CD4-positive, alpha-beta T cell treated with Interleukin-4 for 4 hours (primary cell): ENCODE data around the gene LGI2.

Experiments used
- DNase-seq: peaks from one replicate; pipeline ENCODE4 v3.0.0-alpha.2; 2020

LGI2 gene

GRCh38 chr4:24992968-24993367 lies 37.8 kb downstream of the LGI2 start:
- DNase-seq, result no peak

- no peak for DNase-seq
Measured at GRCh38 chr4:24991015-24991414, 39.7 kb downstream of the LGI2 start.

- no peak for DNase-seq
Measured at GRCh38 chr4:24989327-24989726, 41.4 kb downstream of the LGI2 start.

GRCh38 chr4:24988776-24989175 lies 42.0 kb downstream of the LGI2 start:
- DNase-seq, result no peak

- no peak for DNase-seq
Measured at GRCh38 chr4:24984602-24985532, 45.9 kb downstream of the LGI2 start.

GRCh38 chr4:24980740-24981139 lies 50.0 kb downstream of the LGI2 start:
- no peak for DNase-seq

GRCh38 chr4:24980064-24980690 lies 50.6 kb downstream of the LGI2 start:
- peak; percentile 62 for DNase-seq

- DNase-seq, result no peak
Measured at GRCh38 chr4:24979554-24979953, 51.2 kb downstream of the LGI2 start.

- no peak for DNase-seq
Measured at GRCh38 chr4:24978291-24979075, 52.3 kb downstream of the LGI2 start.

GRCh38 chr4:24975510-24975909 lies 55.2 kb downstream of the LGI2 start:
- no peak for DNase-seq

GRCh38 chr4:24973747-24974601 lies 56.8 kb downstream of the LGI2 start:
- DNase-seq, result no peak

GRCh38 chr4:24973404-24973746 lies 57.4 kb downstream of the LGI2 start:
- no peak for DNase-seq

- DNase-seq, result no peak
Measured at GRCh38 chr4:24971192-24971591, 59.6 kb downstream of the LGI2 start.

- no peak for DNase-seq
Measured at GRCh38 chr4:24970635-24971034, 60.1 kb downstream of the LGI2 start.

GRCh38 chr4:24970191-24970590 lies 60.6 kb downstream of the LGI2 start:
- no peak for DNase-seq

- DNase-seq, result no peak
Measured at GRCh38 chr4:24969486-24969885, 61.3 kb downstream of the LGI2 start.

- DNase-seq, result no peak
Measured at GRCh38 chr4:24968992-24969391, 61.8 kb downstream of the LGI2 start.

- DNase-seq, result no peak
Measured at GRCh38 chr4:24968278-24968677, 62.5 kb downstream of the LGI2 start.

- no peak for DNase-seq
Measured at GRCh38 chr4:24967346-24967745, 63.4 kb downstream of the LGI2 start.

GRCh38 chr4:24966076-24966475 lies 64.7 kb downstream of the LGI2 start:
- DNase-seq, result no peak

- no peak for DNase-seq
Measured at GRCh38 chr4:24965627-24966026, 65.1 kb downstream of the LGI2 start.

GRCh38 chr4:24963277-24963676 lies 67.5 kb downstream of the LGI2 start:
- DNase-seq, result no peak

- no peak for DNase-seq
Measured at GRCh38 chr4:24957886-24958285, 72.9 kb downstream of the LGI2 start.
